ENCODE measurements around the gene LAGE3.
A peak's percentile ranks its signal among the peaks of the same experiment; 100 is the strongest.
"Not testable (repeated sequence)": the region's sequence is repeated elsewhere in the genome, so short reads cannot be mapped to it uniquely, and the experiment has no call there.

The LAGE3 gene

DNA sequence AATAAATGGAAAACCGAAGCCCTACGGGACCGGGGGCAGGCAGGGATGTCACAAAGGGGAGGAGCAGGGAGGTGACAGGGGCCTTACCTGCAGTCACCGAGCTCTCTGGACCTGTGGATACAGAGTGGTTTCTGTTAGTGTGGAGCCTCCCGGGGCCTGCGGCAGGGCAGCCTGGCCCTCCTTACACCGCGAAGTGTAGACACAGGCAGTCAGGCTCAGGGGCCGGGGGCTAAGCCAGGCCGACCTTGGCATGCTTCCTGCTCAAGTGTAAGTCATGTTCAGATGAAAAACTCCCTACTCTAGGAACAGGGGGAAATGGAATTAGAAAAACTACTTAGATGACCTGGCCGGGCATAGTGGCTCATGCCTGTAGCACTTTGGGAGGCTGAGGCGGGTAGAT is 32.7 kb upstream of the LAGE3 start:
- Mint-ChIP-seq H3K27me3 (no peaks in the 10 kb centered on the region), H3K27ac (peak overlapping the region; percentile 28 to 75), H3K9me3 (no peaks in the 10 kb centered on the region), H3K4me1 (ENCODE audit: low read depth in 2 of 2) (peaks cover 15 to 17% of the 10 kb centered on the region in 2 donors), H3K4me3 (peak overlapping the region in 1 of 2 donors; percentile 19), H3K36me3 (ENCODE audit: insufficient read depth) (peaks cover 8% of the 10 kb centered on the region)
- DNase-seq: no peak
- no peak for ATAC-seq (replicated peaks)

DNA sequence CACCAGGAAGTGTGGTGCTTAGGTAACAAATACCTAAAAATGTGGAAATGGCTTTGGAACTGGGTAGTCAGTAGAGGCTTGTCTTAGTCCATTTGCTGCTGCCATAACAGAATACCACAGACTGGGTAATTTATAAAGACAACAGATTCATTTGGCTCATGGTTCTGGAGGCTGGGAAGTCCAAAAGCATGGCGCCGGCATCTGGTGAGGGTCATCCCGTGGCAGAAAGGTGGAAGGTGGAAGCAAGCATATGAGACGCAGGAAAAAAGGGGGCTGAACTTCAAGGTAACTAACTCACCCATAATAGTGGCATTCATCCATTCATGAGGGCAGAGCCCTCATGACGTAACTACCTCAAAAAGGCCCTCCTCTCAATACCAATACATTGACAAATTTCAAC is 30.4 kb upstream of the LAGE3 start:
- Mint-ChIP-seq H3K4me3 (no peak overlapping the region), H3K4me1 (ENCODE audit: low read depth in 2 of 2) (peaks cover 8% of the 10 kb centered on the region in 2 donors), H3K27me3 (no peaks in the 10 kb centered on the region), H3K9me3 (no peaks in the 10 kb centered on the region), H3K36me3 (ENCODE audit: insufficient read depth) (peaks cover 16% of the 10 kb centered on the region), H3K27ac (no peak overlapping the region)
- DNase-seq: no peak
- no peak for ATAC-seq (replicated peaks)

DNA sequence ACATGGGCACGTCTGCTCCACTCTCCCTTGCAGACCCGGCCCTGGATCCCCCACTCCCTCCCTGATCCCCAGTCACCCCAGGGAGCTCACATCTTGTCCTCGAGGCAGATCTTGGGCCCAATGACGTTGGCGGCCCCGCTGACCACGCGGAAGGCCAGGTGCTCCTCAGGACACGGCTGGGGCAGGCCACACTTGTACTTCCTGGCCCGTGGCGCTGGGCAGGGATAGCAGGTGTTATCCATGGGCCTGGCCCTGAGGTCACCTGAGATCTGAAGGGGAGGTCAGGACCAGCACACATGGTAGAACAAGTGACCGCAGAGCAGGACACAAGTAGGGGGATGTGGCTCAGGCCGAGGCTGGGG is 29.3 kb upstream of the LAGE3 start:
- H3K9me3 Mint-ChIP-seq: no peaks in the 10 kb centered on the region
- peaks cover 3 to 4% of the 10 kb centered on the region in 2 donors for H3K4me1 Mint-ChIP-seq (ENCODE audit: low read depth in 2 of 2)
- H3K27ac Mint-ChIP-seq: peak overlapping the region in 1 of 2 donors; percentile 62
- no peak for ATAC-seq (replicated peaks)
- peaks cover 16% of the 10 kb centered on the region for H3K36me3 Mint-ChIP-seq (ENCODE audit: insufficient read depth)
- no peak overlapping the region for H3K4me3 Mint-ChIP-seq
- no peak for DNase-seq
- H3K27me3 Mint-ChIP-seq: no peaks in the 10 kb centered on the region

DNA sequence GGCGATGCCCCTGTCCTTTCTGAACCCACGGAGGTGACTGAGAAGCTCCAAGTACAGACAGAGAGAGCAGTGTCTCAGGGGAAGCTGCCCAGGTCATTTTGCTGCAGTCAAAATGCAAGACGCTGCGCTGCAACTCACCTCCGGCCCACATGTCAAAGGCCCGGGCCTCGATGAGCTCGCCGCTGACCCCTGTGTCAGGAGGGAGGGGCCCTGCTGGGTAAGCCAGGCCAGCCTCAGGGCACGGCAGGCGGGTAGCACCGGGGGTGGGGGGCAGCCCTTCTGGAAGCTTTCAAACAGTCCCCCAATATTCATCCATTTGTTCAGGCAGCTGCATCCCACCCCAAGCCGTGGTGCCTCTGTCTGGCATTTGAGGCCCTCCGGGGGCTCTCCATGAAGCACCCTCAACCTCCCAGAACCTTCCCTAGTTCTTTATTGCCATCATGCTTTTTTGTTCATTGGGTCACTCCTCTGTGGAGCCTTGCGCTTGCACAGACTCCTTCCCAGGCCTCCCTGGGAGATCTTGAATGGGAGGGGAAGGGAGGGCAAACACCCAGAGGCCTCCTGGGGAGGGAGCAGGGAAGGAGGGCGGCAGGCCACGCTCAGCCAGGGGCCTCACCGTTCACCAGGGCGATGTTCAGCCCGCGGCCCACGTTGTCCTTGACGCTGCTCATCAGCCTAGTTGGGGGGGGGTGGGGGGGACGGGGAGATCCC is 28.7 kb upstream of the LAGE3 start:
- H3K27me3 Mint-ChIP-seq: no peaks in the 10 kb centered on the region
- no peak for ATAC-seq (replicated peaks)

DNA sequence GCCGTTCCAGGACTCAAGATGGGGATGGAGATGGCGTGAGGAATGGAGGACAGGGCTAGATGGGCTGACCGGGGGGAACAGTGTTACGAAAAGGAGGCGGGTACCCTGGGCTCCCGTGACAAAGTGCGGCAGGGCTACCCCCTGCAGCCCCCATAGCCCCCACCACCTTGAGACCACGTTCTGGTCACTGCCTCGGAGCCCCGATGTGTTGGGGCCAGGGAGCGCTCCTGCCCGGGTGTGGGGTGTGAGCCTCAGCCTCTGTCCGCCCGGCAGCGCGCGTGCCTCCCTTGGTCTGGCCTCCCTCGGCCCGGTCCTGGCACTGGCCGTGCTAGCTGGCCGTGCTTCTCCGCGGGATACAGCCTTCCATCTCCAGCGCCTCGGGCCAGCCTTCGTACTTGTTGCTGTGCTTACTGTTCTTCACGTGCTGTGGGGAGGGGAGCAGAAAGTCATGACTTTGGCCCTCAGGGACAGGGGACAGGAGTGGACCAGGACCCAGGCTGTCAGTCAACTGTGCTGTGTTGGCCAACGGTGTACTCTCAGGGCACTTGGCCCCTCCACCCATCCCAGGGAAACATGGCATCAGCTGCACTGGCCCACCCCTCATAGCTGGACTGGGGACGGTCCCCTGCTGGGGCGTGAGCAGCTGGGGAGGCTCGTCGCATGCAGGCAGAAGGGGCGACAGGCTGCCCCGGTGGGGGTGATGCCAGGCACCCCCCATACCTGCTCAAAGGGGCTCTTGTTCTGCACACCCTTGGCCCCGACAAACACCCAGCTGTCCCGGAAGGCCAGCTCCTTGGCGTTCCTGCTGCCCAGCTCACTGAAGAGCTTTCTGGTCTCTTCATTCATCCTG is 27.6 kb upstream of the LAGE3 start:
- DNase-seq (no peak), ATAC-seq (replicated peaks) (no peak)
- Mint-ChIP-seq H3K9me3 (no peaks in the 10 kb centered on the region), H3K4me3 (no peak overlapping the region), H3K4me1 (ENCODE audit: low read depth in 2 of 2) (peaks cover 2 to 3% of the 10 kb centered on the region in 2 donors), H3K36me3 (ENCODE audit: insufficient read depth) (peaks cover 16% of the 10 kb centered on the region), H3K27me3 (no peaks in the 10 kb centered on the region), H3K27ac (no peak overlapping the region)

More for the DNA sequence above, 28.7 kb upstream of the LAGE3 start:
- H3K27ac Mint-ChIP-seq: no peak overlapping the region
- peaks cover 3 to 4% of the 10 kb centered on the region in 2 donors for H3K4me1 Mint-ChIP-seq (ENCODE audit: low read depth in 2 of 2)
- no peak for DNase-seq
- H3K4me3 Mint-ChIP-seq: no peak overlapping the region
- H3K36me3 Mint-ChIP-seq (ENCODE audit: insufficient read depth): peaks cover 16% of the 10 kb centered on the region
- no peaks in the 10 kb centered on the region for H3K9me3 Mint-ChIP-seq

DNA sequence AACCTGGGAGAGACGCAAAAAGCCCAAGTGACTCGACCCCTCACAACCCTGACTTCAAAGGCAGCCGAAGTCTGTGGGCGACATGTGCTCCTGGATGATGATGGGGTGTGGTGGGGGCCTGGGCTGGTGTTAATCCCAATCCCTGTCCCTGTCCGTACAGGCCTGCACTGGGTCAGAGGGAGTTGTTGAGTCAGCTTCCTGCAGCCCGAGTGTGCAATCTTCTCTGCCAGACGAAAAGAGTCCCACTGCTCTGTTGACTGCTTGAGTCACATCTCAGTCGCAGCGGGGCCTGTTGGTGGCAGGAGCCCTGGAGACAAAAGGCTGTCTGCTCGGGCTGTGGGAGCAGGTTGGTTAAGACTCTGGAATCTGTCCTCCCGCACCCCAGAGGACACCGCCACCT is 26.7 kb upstream of the LAGE3 start:
- Mint-ChIP-seq H3K4me3 (no peak overlapping the region), H3K4me1 (ENCODE audit: low read depth in 2 of 2) (no peaks in the 10 kb centered on the region), H3K27ac (no peak overlapping the region), H3K36me3 (ENCODE audit: insufficient read depth) (peaks cover 16% of the 10 kb centered on the region), H3K27me3 (no peaks in the 10 kb centered on the region), H3K9me3 (no peaks in the 10 kb centered on the region)
- ATAC-seq (replicated peaks) (no peak), DNase-seq (no peak)

DNA sequence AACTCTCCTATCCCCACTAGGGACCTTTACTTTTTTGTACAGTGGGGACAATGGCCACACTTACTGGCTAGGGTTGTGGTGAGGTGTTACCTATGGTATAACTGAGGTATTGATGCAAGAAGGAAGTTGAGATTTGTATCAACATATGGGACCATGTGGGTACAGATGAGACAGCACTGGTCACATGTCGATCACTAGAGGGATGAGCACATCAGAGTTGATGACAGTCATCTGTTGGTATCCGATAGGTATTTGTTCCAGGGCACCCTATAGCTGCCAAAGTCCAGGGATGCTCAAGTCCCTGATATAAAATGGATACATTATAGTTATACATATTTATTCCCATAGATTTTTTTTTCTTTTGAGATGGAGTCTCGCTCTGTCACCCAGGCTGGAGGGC is 23.9 kb upstream of the LAGE3 start:
- DNase-seq (no peak), ATAC-seq (replicated peaks) (no peak)
- Mint-ChIP-seq H3K27me3 (no peaks in the 10 kb centered on the region), H3K4me1 (ENCODE audit: low read depth in 2 of 2) (no peaks in the 10 kb centered on the region), H3K27ac (no peak overlapping the region), H3K9me3 (no peaks in the 10 kb centered on the region), H3K36me3 (ENCODE audit: insufficient read depth) (peaks cover 11% of the 10 kb centered on the region), H3K4me3 (no peak overlapping the region)

DNA sequence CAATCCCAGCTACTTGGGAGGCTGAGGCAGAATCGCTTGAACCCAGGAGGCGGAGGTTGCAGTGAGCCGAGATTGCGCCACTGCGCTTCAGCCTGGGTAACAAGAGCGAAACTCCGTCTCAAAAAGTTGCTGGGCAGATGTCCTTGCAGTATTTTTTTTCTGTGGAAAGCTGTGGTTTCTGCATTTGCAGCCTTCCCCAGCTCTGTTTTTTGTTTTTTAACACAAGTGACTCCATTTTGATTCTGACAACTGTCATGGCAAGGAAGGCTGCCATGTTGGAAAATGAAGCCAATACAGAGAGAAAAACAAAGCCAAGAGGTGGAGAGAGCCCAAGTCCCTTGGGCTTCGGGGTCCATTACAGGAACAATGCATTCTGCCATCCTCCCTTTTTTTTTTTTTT is 23.0 kb upstream of the LAGE3 start:
- peaks cover 11% of the 10 kb centered on the region for H3K36me3 Mint-ChIP-seq (ENCODE audit: insufficient read depth)
- DNase-seq: no peak
- no peak for ATAC-seq (replicated peaks)
- no peak overlapping the region for H3K27ac Mint-ChIP-seq
- H3K4me1 Mint-ChIP-seq (ENCODE audit: low read depth in 2 of 2): no peaks in the 10 kb centered on the region
- H3K9me3 Mint-ChIP-seq: no peaks in the 10 kb centered on the region
- no peak overlapping the region for H3K4me3 Mint-ChIP-seq
- H3K27me3 Mint-ChIP-seq: no peaks in the 10 kb centered on the region

DNA sequence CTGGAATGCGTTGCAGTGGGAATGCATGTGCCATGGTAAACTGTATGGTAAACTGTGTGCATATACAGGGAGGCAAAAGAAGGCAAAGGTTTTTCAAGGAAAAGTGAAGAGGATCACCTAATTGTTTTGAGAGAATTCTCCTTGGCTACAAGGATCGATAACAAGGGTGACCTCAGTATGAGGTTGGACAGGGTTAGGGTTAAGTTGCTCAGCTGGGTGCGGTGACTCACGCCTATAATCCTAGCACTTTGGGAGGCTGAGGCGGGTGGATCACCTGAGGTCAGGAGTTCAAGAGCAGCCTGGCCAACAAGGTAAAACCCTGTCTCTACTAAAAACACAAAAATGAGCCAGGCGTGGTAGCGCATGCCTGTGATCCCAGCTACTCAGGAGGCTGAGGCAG is 22.3 kb upstream of the LAGE3 start:
- not testable (repeated sequence) for H3K27ac Mint-ChIP-seq; H3K4me3 Mint-ChIP-seq; DNase-seq; H3K27me3 Mint-ChIP-seq; H3K9me3 Mint-ChIP-seq; H3K4me1 Mint-ChIP-seq (ENCODE audit: low read depth in 2 of 2); ATAC-seq (replicated peaks)
- peaks cover 11% of the 10 kb centered on the region for H3K36me3 Mint-ChIP-seq (ENCODE audit: insufficient read depth)

DNA sequence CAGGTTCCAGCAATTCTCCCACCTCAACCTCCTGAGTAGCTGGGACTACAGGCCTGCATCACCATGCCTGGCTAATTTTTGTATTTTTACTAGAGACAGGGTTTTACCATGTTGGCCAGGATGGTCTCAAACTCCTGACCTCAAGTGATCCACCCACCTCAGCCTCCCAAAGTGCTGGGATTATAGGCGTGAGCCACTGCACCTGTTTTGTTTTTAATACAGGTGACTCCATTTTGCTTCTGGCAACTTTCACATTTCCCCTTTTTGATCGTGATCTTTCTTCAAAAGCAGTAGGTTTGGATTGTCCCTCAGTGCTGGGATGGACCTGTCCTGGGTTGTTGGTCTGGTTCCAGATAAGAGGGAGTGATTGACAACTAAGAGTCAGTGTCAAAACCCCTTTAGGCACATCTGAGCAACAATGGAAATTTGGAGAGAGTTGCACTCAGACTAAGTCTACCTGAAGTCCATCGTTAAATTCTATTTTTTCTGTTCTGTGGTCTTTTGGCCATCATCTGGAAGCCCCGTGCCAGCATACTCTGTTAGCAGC is 17.6 kb upstream of the LAGE3 start:
- H3K9me3 Mint-ChIP-seq; H3K27ac Mint-ChIP-seq; DNase-seq; H3K4me3 Mint-ChIP-seq; H3K4me1 Mint-ChIP-seq (ENCODE audit: low read depth in 2 of 2); H3K36me3 Mint-ChIP-seq (ENCODE audit: insufficient read depth); ATAC-seq (replicated peaks); H3K27me3 Mint-ChIP-seq: not testable (repeated sequence)

DNA sequence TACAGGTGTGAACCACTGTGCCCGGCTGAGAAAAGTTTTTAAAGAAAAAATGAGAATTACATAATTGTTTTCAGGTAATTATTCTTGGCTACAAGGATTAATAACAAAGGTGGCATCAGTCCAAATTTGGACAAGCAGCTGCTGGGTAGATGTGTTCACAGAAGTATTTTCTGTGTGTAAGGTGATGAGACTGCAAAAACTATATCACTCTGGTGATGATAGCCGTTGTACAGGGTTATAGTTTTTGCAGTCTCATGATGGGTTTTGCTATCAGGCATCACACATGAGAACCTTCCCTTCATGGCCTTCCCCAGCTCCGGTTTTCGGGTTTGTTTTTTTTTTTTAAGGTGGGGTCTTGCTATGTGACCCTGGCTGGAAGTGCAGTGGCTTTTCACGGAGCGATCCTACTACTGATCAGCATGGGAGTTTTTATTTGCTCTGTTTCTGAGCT is 16.4 kb upstream of the LAGE3 start:
- DNase-seq (no peak), ATAC-seq (replicated peaks) (no peak)
- Mint-ChIP-seq H3K4me3 (no peak overlapping the region), H3K36me3 (ENCODE audit: insufficient read depth) (peaks cover 3% of the 10 kb centered on the region), H3K27me3 (no peaks in the 10 kb centered on the region), H3K4me1 (ENCODE audit: low read depth in 2 of 2) (peaks cover 0 to 2% of the 10 kb centered on the region in 2 donors), H3K9me3 (no peaks in the 10 kb centered on the region), H3K27ac (no peak overlapping the region)

DNA sequence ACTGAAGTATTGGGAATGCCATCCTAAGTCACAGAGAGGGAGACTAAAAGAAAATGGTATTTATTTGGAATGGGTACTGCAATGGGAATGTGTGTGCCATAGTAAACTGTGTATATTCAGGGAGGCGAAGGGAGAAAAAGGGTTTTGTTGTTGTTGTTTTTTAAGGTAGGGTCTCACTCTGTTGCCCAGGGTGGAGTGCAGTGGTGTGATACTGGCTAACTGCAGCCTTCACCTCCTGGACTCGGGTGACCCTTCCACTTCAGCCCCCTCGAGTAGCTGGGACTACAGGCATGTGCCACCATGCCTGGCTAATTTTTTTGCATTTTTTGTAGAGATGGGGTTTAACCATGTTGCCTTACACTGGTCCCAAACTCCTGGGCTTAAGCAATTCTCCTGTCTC is 15.6 kb upstream of the LAGE3 start:
- Mint-ChIP-seq H3K9me3 (no peaks in the 10 kb centered on the region), H3K27me3 (no peaks in the 10 kb centered on the region), H3K36me3 (ENCODE audit: insufficient read depth) (peaks cover 4% of the 10 kb centered on the region), H3K27ac (no peak overlapping the region), H3K4me1 (ENCODE audit: low read depth in 2 of 2) (peaks cover 3% of the 10 kb centered on the region in 2 donors), H3K4me3 (no peak overlapping the region)
- ATAC-seq (replicated peaks): no peak
- DNase-seq: no peak

DNA sequence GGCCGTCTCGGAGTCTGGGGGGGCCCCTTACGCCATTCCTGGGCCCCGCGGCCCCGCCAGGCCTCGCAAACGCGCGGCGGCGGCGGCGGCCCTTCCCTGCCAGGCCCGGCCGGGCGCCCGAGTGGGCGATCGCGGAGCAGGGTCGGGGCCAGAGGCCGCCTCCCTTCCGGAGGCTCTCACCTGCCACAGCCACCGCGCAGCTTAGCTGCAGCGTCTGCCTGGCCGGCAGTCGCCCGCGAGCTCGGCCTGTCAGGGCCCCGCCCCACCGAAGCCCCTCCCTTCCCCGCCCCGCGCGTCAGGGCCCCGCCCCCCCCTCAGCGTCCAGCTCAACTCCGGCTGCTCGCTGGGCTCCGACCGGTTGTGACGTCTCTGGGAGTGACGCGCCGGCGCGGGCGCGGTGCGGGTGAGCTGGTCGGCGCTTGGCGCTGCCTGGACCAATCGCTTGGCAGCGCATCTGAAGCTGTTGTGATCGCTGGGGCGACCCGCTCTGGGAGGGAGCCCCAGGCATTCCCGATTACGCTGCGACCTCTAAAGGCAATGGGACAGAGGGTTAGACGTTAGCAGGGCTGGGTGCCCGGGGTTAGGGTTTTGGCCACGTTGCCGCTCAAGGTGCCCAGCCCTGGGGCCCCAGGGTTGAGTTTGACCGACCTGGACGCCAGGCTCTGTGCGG is 11.5 kb upstream of the LAGE3 start, which contains the start of gene SLC10A3:
Gene SLC10A3 (minus strand): TSS at position 216 of the 670 bp plus-strand sequence. CDS start 1,689 bp downstream, outside the sequence.
- no peaks in the 10 kb centered on the region for H3K9me3 Mint-ChIP-seq
- peaks cover 28% of the 10 kb centered on the region for H3K36me3 Mint-ChIP-seq (ENCODE audit: insufficient read depth)
- ATAC-seq (replicated peaks) (peak; percentile 81), DNase-seq (peak; percentile 74 to 79 (median 78))
- peaks cover 7 to 17% of the 10 kb centered on the region in 2 donors for H3K4me1 Mint-ChIP-seq (ENCODE audit: low read depth in 2 of 2)
- no peaks in the 10 kb centered on the region for H3K27me3 Mint-ChIP-seq
- peak within 1 kb of the TSS; percentile 88 to 90 for H3K27ac Mint-ChIP-seq
- H3K4me3 Mint-ChIP-seq: peak within 1 kb of the TSS; percentile 82 to 86

Data from effector memory CD8-positive, alpha-beta T cell (primary cell).